A673 (cell line): ENCODE results near the gene MS4A15.

ENCODE experiments used
- CTCF ChIP-seq: fragments of 300-800, 200-600 bp; sonication (generic); conservative IDR thresholded peaks from 2 replicates; pipeline ENCODE4 v1.5.1; 2017; ENCODE audit warnings: low read depth, mild to moderate bottlenecking, antibody characterized with exemption, low read length, moderate library complexity, mixed read lengths
- EZH2 ChIP-seq: fragments of 200-600 bp; sonication (generic); IDR thresholded peaks from 2 replicates; pipeline ENCODE4 v1.6.1; 2017; ENCODE audit warnings: borderline replicate concordance, low read depth, mild to moderate bottlenecking, mixed read lengths, antibody characterized with exemption, low read length; ENCODE audit not compliant: poor library complexity, severe bottlenecking

DNA sequence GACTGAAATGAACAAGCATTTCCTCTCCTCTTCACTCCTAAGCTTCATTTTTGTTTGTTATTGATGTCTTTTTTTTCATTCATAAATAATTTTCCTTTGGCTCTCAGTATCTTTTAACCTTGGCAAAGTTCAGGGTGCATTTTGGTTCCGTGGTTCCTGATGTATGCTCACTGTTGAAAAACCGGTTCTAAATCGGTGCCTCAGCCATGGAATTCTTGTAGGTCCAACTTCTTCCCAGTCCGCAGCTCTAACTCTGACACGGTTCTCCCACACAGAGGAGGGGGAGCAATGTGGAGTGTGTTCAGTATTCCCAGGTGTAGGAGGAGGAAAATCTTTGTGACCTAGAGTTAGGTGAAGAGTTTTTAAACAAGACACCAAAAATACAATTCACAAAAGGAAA lies 12.6 kb upstream of the MS4A15 start:
- TF ChIP-seq CTCF (no peak), EZH2 (no peak)
